ENCODE measurements around the gene KLRD1. TPM values are rescaled to one million over a fixed set of nuclear protein-coding genes. Genes with fewer than 3 reads are reported as not detected.
"Not testable (repeated sequence)": the region's sequence is repeated elsewhere in the genome, so short reads cannot be mapped to it uniquely, and the experiment has no call there.

Gene KLRD1
- total RNA-seq, 6 donors from 2014 or later = 4.7 to 10.9 (median 6.6) TPM

- Histone ChIP-seq H3K27me3 (no peaks in the 10 kb centered on the region), H3K4me3 (no peak overlapping the region), H3K27ac (no peak overlapping the region), H3K36me3 (no peaks in the 10 kb centered on the region), H3K9me3 (no peaks in the 10 kb centered on the region), H3K4me1 (no peaks in the 10 kb centered on the region)
- peak in 1 of 2 donors; percentile 79 for ATAC-seq (ENCODE audit: low FRiP score in 2 of 2)
- 38 to 48% methylated on average over 2 of the region's 2 CpGs for WGBS, 2 donors
- DNase-seq = no peak
- no peak for TF ChIP-seq POLR2A (IDR thresholded peaks at IDR 0.05)
- TF ChIP-seq CTCF (IDR thresholded peaks at IDR 0.05) = peak; percentile 27 to 64 (median 50)
Measured at GRCh38 chr12:10331642-10332239, 24.1 kb downstream of the KLRD1 start.

GRCh38 chr12:10336196-10336595 is 28.5 kb downstream of the KLRD1 start:
- not testable (repeated sequence) for DNase-seq

GRCh38 chr12:10338470-10338869 is 30.8 kb downstream of the KLRD1 start:
- not testable (repeated sequence) for H3K4me1 ChIP-seq; ATAC-seq (ENCODE audit: low FRiP score in 2 of 2); H3K4me3 ChIP-seq; H3K36me3 ChIP-seq; H3K9me3 ChIP-seq; DNase-seq; H3K27ac ChIP-seq; H3K27me3 ChIP-seq
- 89 to 91% methylated on average over 4 of the region's 4 CpGs for WGBS, 2 donors

More at GRCh38 chr12:10336196-10336595, 28.5 kb downstream of the KLRD1 start:
- H3K27ac ChIP-seq; ATAC-seq (ENCODE audit: low FRiP score in 2 of 2); H3K4me3 ChIP-seq; H3K9me3 ChIP-seq; H3K27me3 ChIP-seq; H3K4me1 ChIP-seq; H3K36me3 ChIP-seq: not testable (repeated sequence)
- WGBS, 2 donors = 56 to 61% methylated on average over 3 to 4 of the region's 4 CpGs

- Histone ChIP-seq H3K27ac (no peak overlapping the region), H3K36me3 (no peaks in the 10 kb centered on the region), H3K9me3 (no peaks in the 10 kb centered on the region), H3K27me3 (no peaks in the 10 kb centered on the region), H3K4me1 (no peaks in the 10 kb centered on the region), H3K4me3 (no peak overlapping the region)
- no peak for DNase-seq
- 68 to 72% methylated on average over 9 of the region's 9 CpGs for WGBS, 2 donors
- TF ChIP-seq EP300 (IDR thresholded peaks at IDR 0.05) (no peak), CTCF (IDR thresholded peaks at IDR 0.05) (no peak), POLR2AphosphoS5 (IDR thresholded peaks at IDR 0.05) (no peak), POLR2A (IDR thresholded peaks at IDR 0.05) (no peak)
- no peak for ATAC-seq (ENCODE audit: low FRiP score in 2 of 2)
Measured at GRCh38 chr12:10339053-10339840, 31.6 kb downstream of the KLRD1 start.

- DNase-seq; H3K27me3 ChIP-seq; H3K4me1 ChIP-seq; H3K36me3 ChIP-seq; H3K27ac ChIP-seq; H3K4me3 ChIP-seq; H3K9me3 ChIP-seq; ATAC-seq (ENCODE audit: low FRiP score in 2 of 2): not testable (repeated sequence)
- 83 to 95% methylated on average over 2 of the region's 2 CpGs for WGBS, 2 donors
Measured at GRCh38 chr12:10340946-10341345, 33.3 kb downstream of the KLRD1 start.

GRCh38 chr12:10341892-10342509 is 34.3 kb downstream of the KLRD1 start:
- TF ChIP-seq EP300 (IDR thresholded peaks at IDR 0.05) (no peak), POLR2A (IDR thresholded peaks at IDR 0.05) (no peak), POLR2AphosphoS5 (IDR thresholded peaks at IDR 0.05) (no peak), CTCF (IDR thresholded peaks at IDR 0.05) (no peak)
- 85 to 86% methylated on average over 1 of the region's 1 CpG for WGBS, 2 donors
- no peak overlapping the region for H3K27ac ChIP-seq
- no peak overlapping the region for H3K4me3 ChIP-seq
- H3K4me1 ChIP-seq = no peaks in the 10 kb centered on the region
- ATAC-seq (ENCODE audit: low FRiP score in 2 of 2) (no peak), DNase-seq (no peak)
- H3K27me3 ChIP-seq = no peaks in the 10 kb centered on the region
- H3K36me3 ChIP-seq = no peaks in the 10 kb centered on the region
- no peaks in the 10 kb centered on the region for H3K9me3 ChIP-seq

GRCh38 chr12:10351457-10351856 is 43.8 kb downstream of the KLRD1 start:
- not testable (repeated sequence) for H3K36me3 ChIP-seq; DNase-seq; H3K27ac ChIP-seq; H3K9me3 ChIP-seq; H3K4me3 ChIP-seq; H3K4me1 ChIP-seq; H3K27me3 ChIP-seq; ATAC-seq (ENCODE audit: low FRiP score in 2 of 2)
- 48 to 62% methylated on average over 3 of the region's 3 CpGs for WGBS, 2 donors
